Activated CD8-positive, alpha-beta T cell treated with anti-CD3 and anti-CD28 coated beads for 36 hours (primary cell): ENCODE data around the gene MPZL2. TPM values are rescaled to one million over a fixed set of nuclear protein-coding genes. Genes with fewer than 3 reads are reported as not detected.

Source experiments
- ATAC-seq: fragments of 200-7000 bp; cut with Tn5 transposase; one replicate; pipeline ENCODE4 v1.10.0; 2021; ENCODE audit warnings: mild to moderate bottlenecking, moderate library complexity
- CTCF ChIA-PET: fragments of 350-600 bp; sonication (Branson Sonifier 250); formaldehyde crosslinking; loops from one replicate; lab custom pipeline; 2021; ENCODE audit warnings: antibody characterized with exemption; lab: Charles Lee
- POLR2A ChIA-PET: fragments of 350-600 bp; sonication (Branson Sonifier 250); formaldehyde crosslinking; loops from one replicate; lab custom pipeline; 2021; ENCODE audit warnings: antibody characterized with exemption; lab: Charles Lee
- DNase-seq: peaks from one replicate; pipeline ENCODE4 v3.0.0-alpha.2; 2020
- H3K27ac Mint-ChIP-seq: one replicate; pipeline ENCODE4 v1.8.0; 2021; ENCODE audit warnings: mild to moderate bottlenecking, mixed read lengths
- H3K27me3 Mint-ChIP-seq: one replicate; pipeline ENCODE4 v1.8.0; 2021; ENCODE audit warnings: mixed read lengths
- H3K36me3 Mint-ChIP-seq: one replicate; pipeline ENCODE4 v1.8.0; 2021; ENCODE audit warnings: low read depth, mixed read lengths
- H3K4me1 Mint-ChIP-seq: one replicate; pipeline ENCODE4 v1.8.0; 2021; ENCODE audit warnings: low read depth, mixed read lengths
- H3K4me3 Mint-ChIP-seq: one replicate; pipeline ENCODE4 v1.8.0; 2021; ENCODE audit warnings: mild to moderate bottlenecking, moderate library complexity, mixed read lengths
- H3K9me3 Mint-ChIP-seq: one replicate; pipeline ENCODE4 v1.8.0; 2021; ENCODE audit warnings: mixed read lengths
- CTCF ChIP-seq: fragments of 200-600 bp; IDR thresholded peaks from one replicate; pipeline ENCODE4 v1.8.0; 2022; ENCODE audit warnings: antibody characterized with exemption, mild to moderate bottlenecking
- intact Hi-C: fragments of 100-400 bp; cut with micrococcal nuclease; formaldehyde crosslinking; loops from one replicate; pipeline ENCODE4 v1.10.0; 2022
- total RNA-seq, 2 experiments: library from RNA; stranded (reverse); gene quantifications; one replicate each; pipeline ENCODE4 v1.2.3, GENCODE V29; 2021

Gene MPZL2
- total RNA-seq, 2 experiments from 2014 or later = 26.2 to 31.0 TPM

GRCh38 chr11:118227865-118228785 is 36.0 kb downstream of the MPZL2 start:
- peaks cover 39% of the 10 kb centered on the region for H3K4me1 Mint-ChIP-seq
- peak; percentile 2 for ATAC-seq

GRCh38 chr11:118226781-118227180 is 37.3 kb downstream of the MPZL2 start:
- ATAC-seq (peak; percentile 19), DNase-seq (peak; percentile 37)
- ChIA-PET POLR2A (interaction anchor here (0.6 to 19.8 kb wide), 11 partner anchors 10 to 119 kb away, joined by 3 to 364 read pairs (median 14); partner anchors contain the start of genes CD3E and MPZL3), CTCF (interaction anchor here (0.8 to 4.3 kb wide), 11 partner anchors 9 to 115 kb away, joined by 3 to 41 read pairs (median 6); partner anchors contain the start of gene CD3D)
- Mint-ChIP-seq H3K9me3 (peaks cover 11% of the 10 kb centered on the region), H3K27me3 (no peaks in the 10 kb centered on the region), H3K4me3 (peak overlapping the region; percentile 52), H3K27ac (no peak overlapping the region), H3K36me3 (peaks cover 64% of the 10 kb centered on the region), H3K4me1 (peaks cover 45% of the 10 kb centered on the region)
- intact Hi-C loops = loop anchor here (2.0 kb wide), 1 partner anchor 14 kb away; no protein-coding TSS in a partner anchor
- no peak for TF ChIP-seq CTCF

More at GRCh38 chr11:118227865-118228785, 36.0 kb downstream of the MPZL2 start:
- intact Hi-C loops = loop anchor here (2.0 kb wide), 1 partner anchor 13 kb away; no protein-coding TSS in a partner anchor
- Mint-ChIP-seq H3K4me3 (peak overlapping the region; percentile 52), H3K27ac (no peak overlapping the region), H3K9me3 (peaks cover 11% of the 10 kb centered on the region), H3K36me3 (peaks cover 60% of the 10 kb centered on the region), H3K27me3 (no peaks in the 10 kb centered on the region)
- CTCF ChIA-PET = interaction anchor here (1.0 to 4.3 kb wide), 3 partner anchors 10 to 30 kb away, joined by 3 to 41 read pairs (median 7); no protein-coding TSS in a partner anchor
- DNase-seq = peak; percentile 60
- POLR2A ChIA-PET = interaction anchor here (1.2 to 19.8 kb wide), 10 partner anchors 9 to 118 kb away, joined by 3 to 364 read pairs (median 66); partner anchors contain the start of genes CD3E and MPZL3
- no peak for TF ChIP-seq CTCF

- peaks cover 50% of the 10 kb centered on the region for H3K4me1 Mint-ChIP-seq
- no peak overlapping the region for H3K27ac Mint-ChIP-seq
- intact Hi-C loops = loop anchor here (2.0 kb wide), 1 partner anchor 15 kb away; no protein-coding TSS in a partner anchor
- ChIA-PET CTCF (interaction anchor here (0.6 to 4.3 kb wide), 14 partner anchors 9 to 116 kb away, joined by 3 to 41 read pairs (median 6); partner anchors contain the start of gene CD3D), POLR2A (interaction anchor here (0.7 to 19.8 kb wide), 14 partner anchors 8 to 80 kb away, joined by 3 to 364 read pairs (median 10); partner anchors contain the start of genes CD3E and MPZL3)
- H3K27me3 Mint-ChIP-seq = no peaks in the 10 kb centered on the region
- ATAC-seq = no peak
- H3K4me3 Mint-ChIP-seq = peak overlapping the region; percentile 52
- H3K9me3 Mint-ChIP-seq = peaks cover 11% of the 10 kb centered on the region
- TF ChIP-seq CTCF = no peak
- peak; percentile 71 for DNase-seq
- peaks cover 69% of the 10 kb centered on the region for H3K36me3 Mint-ChIP-seq
Measured at GRCh38 chr11:118226296-118226695, 37.8 kb downstream of the MPZL2 start.

GRCh38 chr11:118224511-118225188 is 39.4 kb downstream of the MPZL2 start, which contains the start of gene JAML:
TSS of gene JAML (minus strand) at chr11:118225011. CDS start at chr11:118214866, 10,145 bp downstream.
- DNase-seq (peak; percentile 84), ATAC-seq (peak; percentile 61)
- ChIA-PET POLR2A (interaction anchor here (0.6 to 19.8 kb wide), 20 partner anchors 9 to 219 kb away, joined by 3 to 364 read pairs (median 10); partner anchors contain the start of genes CD3D, CD3E, MPZL2 and MPZL3), CTCF (interaction anchor here (0.5 to 4.3 kb wide), 16 partner anchors 8 to 129 kb away, joined by 3 to 41 read pairs (median 4); partner anchors contain the start of gene MPZL2)
- TF ChIP-seq CTCF = no peak
- Mint-ChIP-seq H3K9me3 (peaks cover 11% of the 10 kb centered on the region), H3K4me3 (peak within 1 kb of the TSS; percentile 96), H3K27me3 (no peaks in the 10 kb centered on the region), H3K27ac (no peak within 1 kb of the TSS), H3K4me1 (peaks cover 65% of the 10 kb centered on the region), H3K36me3 (peaks cover 86% of the 10 kb centered on the region)
- intact Hi-C loops = loop anchor here (2.0 kb wide), 1 partner anchor 24 kb away; no protein-coding TSS in a partner anchor
